Upper lobe of right lung (tissue), 1 donor: ENCODE results near the gene TBC1D2B. TPM values are rescaled to one million over a fixed set of nuclear protein-coding genes. Genes with fewer than 3 reads are reported as not detected.
"Not testable (repeated sequence)": the region's sequence is repeated elsewhere in the genome, so short reads cannot be mapped to it uniquely, and the experiment has no call there.

Source experiments
- ATAC-seq: fragments of 200-7000 bp; cut with Tn5 transposase; one replicate; pipeline ENCODE4 v1.9.1; 2020; ENCODE audit warnings: mild to moderate bottlenecking, moderate library complexity
- DNase-seq: peaks from one replicate; pipeline ENCODE4 v3.0.0-alpha.2; 2020
- H3K27ac ChIP-seq: fragments of 200-600 bp; one replicate; pipeline ENCODE4 v1.8.0; 2022
- H3K27me3 ChIP-seq: fragments of 200-600 bp; one replicate; pipeline ENCODE4 v1.8.0; 2022; ENCODE audit warnings: mild to moderate bottlenecking
- H3K36me3 ChIP-seq: fragments of 200-600 bp; one replicate; pipeline ENCODE4 v1.8.0; 2022
- H3K4me1 ChIP-seq: fragments of 200-600 bp; one replicate; pipeline ENCODE4 v1.8.0; 2022
- H3K4me3 ChIP-seq: fragments of 200-600 bp; one replicate; pipeline ENCODE4 v1.8.0; 2022; ENCODE audit warnings: mild to moderate bottlenecking
- H3K9me3 ChIP-seq: fragments of 200-600 bp; one replicate; pipeline ENCODE4 v1.8.0; 2022
- intact Hi-C: fragments of 100-400 bp; cut with DNase I; formaldehyde crosslinking; loops from one replicate; pipeline ENCODE4 v1.11.0; 2022
- total RNA-seq: library from RNA; stranded (reverse); fragmentation: NEBNext Ultra II Directional; extraction: Animal tissue kit (Norgen Biotek cat#: 25700); gene quantifications from one replicate; pipeline ENCODE4 v1.2.1, GENCODE V29; 2021
- TF ChIP-seq, protein P1 (sequence below): fragments of 200-600 bp; IDR thresholded peaks from one replicate; pipeline ENCODE4 v1.8.0; 2022; ENCODE audit warnings: antibody characterized with exemption
- donor health status: DM: no; HTN: yes; CAD: no; lungs with severe emphysema.

TBC1D2B gene
- total RNA-seq, 1 donor from 2014 or later: 88.7 TPM

DNA sequence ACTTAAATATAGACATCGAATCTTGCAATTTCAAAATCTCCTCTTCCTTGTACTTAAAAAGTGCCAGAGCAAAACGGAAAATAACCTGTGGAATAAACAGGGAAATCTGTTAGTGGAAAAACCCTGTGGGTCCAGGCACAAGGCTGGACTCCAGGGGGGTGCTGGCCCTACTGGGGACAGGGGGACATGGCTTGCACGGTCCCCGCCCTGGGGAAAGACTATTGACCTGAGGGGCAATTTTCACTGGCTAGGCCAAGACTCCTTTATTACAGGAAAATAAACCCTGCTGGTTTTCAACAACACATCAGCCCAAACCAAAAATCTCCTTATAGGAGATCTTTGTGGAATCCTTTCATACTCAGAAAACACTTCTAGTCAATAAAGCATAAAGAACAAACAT, 75.9 kb downstream of the TBC1D2B start:
- intact Hi-C loops: loop anchor here (10.0 kb wide), 1 partner anchor 73 kb away; the partner anchor contains the start of gene TBC1D2B
- H3K4me3 ChIP-seq: no peak overlapping the region
- H3K4me1 ChIP-seq: peaks cover 33% of the 10 kb centered on the region
- H3K36me3 ChIP-seq: peaks cover 95% of the 10 kb centered on the region
- no peaks in the 10 kb centered on the region for H3K9me3 ChIP-seq
- H3K27ac ChIP-seq: no peak overlapping the region
- no peak for DNase-seq
- ATAC-seq: no peak
- no peaks in the 10 kb centered on the region for H3K27me3 ChIP-seq
- TF ChIP-seq, protein P1, sequence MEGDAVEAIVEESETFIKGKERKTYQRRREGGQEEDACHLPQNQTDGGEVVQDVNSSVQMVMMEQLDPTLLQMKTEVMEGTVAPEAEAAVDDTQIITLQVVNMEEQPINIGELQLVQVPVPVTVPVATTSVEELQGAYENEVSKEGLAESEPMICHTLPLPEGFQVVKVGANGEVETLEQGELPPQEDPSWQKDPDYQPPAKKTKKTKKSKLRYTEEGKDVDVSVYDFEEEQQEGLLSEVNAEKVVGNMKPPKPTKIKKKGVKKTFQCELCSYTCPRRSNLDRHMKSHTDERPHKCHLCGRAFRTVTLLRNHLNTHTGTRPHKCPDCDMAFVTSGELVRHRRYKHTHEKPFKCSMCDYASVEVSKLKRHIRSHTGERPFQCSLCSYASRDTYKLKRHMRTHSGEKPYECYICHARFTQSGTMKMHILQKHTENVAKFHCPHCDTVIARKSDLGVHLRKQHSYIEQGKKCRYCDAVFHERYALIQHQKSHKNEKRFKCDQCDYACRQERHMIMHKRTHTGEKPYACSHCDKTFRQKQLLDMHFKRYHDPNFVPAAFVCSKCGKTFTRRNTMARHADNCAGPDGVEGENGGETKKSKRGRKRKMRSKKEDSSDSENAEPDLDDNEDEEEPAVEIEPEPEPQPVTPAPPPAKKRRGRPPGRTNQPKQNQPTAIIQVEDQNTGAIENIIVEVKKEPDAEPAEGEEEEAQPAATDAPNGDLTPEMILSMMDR: no peak

DNA sequence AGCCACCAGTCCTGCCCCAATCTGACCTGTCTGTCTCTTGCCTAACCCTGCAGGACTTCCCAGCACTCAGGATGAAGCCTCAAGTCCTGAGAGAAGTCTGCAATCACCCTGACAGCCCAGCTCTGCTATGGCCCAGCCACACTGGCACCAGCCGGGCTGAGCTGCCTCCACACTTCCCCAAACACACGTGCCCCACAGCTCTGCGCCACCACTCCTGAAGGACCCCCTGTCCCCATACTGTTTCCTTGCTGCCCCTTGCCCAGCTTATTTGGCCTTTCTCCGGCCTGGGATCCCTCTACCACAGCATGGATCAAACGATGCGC, 76.6 kb downstream of the TBC1D2B start:
- H3K4me1 ChIP-seq: peaks cover 25% of the 10 kb centered on the region
- H3K27ac ChIP-seq: peak overlapping the region; percentile 13
- H3K36me3 ChIP-seq: peaks cover 91% of the 10 kb centered on the region
- no peaks in the 10 kb centered on the region for H3K27me3 ChIP-seq
- intact Hi-C loops: loop anchor here (10.0 kb wide), 1 partner anchor 74 kb away; the partner anchor contains the start of gene TBC1D2B
- ATAC-seq (no peak), DNase-seq (no peak)
- H3K9me3 ChIP-seq: no peaks in the 10 kb centered on the region
- no peak overlapping the region for H3K4me3 ChIP-seq
- TF ChIP-seq, protein P1: no peak

DNA sequence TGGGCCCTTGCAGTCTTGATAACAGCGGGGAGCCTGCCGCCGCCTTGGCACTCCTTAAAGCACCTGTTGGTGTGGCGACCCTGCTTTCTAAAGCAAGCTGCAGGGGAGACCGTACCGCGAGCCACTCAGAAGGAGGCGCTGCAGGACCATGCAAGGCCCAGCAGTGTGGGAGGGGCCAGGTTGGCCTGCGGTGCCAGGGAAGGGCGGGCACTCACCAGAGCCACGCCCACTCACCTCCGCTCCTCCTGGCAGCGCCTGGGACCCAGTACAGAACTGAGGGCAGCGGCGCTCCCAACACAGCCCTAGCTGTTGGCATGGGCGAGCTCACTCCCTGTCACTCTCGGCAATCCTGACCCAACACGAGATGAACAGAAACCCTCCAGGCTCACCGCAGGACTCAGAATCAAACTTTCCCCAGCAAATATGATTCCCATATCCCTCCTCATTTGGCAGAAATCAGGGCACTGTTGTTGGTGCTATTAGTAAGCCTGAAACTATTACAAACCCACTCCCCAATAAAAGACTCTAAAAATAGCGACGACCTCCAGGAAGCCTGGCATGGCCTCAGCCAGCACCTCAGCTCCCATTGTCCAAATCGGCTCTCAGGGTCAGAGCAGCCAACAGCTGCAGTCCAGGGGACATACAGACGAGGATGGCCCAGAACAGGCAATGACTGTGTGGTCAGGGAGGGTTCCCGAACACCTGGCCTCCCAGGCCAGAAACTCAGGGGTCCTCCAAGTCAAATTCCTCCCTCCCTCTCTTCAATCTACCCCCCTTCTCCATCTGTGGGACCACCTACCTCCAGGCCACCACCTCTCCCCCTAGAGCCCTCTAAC, 77.2 kb downstream of the TBC1D2B start:
- H3K4me3 ChIP-seq: no peak overlapping the region
- no peaks in the 10 kb centered on the region for H3K27me3 ChIP-seq
- TF ChIP-seq, protein P1: peak; percentile 70
- peak overlapping the region; percentile 13 for H3K27ac ChIP-seq
- peak; percentile 91 for ATAC-seq
- intact Hi-C loops: loop anchor here (10.0 kb wide), 1 partner anchor 74 kb away; the partner anchor contains the start of gene TBC1D2B
- peaks cover 86% of the 10 kb centered on the region for H3K36me3 ChIP-seq
- peaks cover 19% of the 10 kb centered on the region for H3K4me1 ChIP-seq
- DNase-seq: peak; percentile 93
- H3K9me3 ChIP-seq: no peaks in the 10 kb centered on the region

DNA sequence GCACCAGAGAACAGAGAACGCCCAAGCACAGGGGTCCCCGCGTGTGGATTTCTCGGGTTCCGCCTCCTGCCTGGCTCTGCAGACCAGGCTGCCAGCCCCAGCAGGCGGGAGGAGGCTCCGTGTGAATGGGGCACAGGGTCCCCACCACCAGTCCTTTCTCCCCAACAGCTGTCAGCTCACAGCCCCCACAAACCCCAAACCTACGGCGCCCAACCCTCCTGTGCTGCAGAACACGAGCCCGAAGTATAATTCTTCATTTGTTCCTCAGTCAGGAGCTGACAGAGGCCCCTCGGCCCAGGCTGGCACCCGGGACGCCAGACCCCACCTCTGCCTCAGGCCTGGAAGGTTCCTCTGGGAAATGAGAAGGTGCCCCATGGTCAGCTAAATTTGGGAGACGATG, 78.0 kb downstream of the TBC1D2B start:
- TF ChIP-seq, protein P1: no peak
- peaks cover 11% of the 10 kb centered on the region for H3K4me1 ChIP-seq
- no peaks in the 10 kb centered on the region for H3K27me3 ChIP-seq
- no peak for DNase-seq
- intact Hi-C loops: no loop called here
- peaks cover 82% of the 10 kb centered on the region for H3K36me3 ChIP-seq
- no peak overlapping the region for H3K4me3 ChIP-seq
- no peak for ATAC-seq
- no peak overlapping the region for H3K27ac ChIP-seq
- H3K9me3 ChIP-seq: no peaks in the 10 kb centered on the region

DNA sequence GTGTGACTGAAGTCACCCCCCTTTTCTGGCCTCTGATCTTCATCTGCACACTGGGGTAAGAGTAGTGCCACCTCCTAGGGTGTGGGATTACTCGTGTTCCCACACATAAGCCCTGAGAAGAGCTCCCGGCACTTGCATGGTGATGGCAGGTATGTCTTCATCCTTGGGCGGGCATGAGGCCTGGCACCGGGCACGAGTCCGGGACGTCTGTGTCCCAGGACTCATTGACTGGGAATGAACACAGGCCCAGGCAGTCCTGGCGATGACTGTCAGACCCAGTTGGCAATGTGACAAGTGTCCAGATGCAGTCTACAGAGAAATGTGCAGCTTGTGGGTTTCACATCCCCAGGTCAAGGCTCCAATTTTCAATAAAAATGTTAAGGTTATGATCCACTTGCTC, 78.9 kb downstream of the TBC1D2B start:
- intact Hi-C loops: no loop called here
- ATAC-seq (no peak), DNase-seq (no peak)
- Histone ChIP-seq H3K27ac (no peak overlapping the region), H3K4me1 (peaks cover 9% of the 10 kb centered on the region), H3K9me3 (no peaks in the 10 kb centered on the region), H3K4me3 (no peak overlapping the region), H3K27me3 (no peaks in the 10 kb centered on the region), H3K36me3 (peaks cover 73% of the 10 kb centered on the region)
- TF ChIP-seq, protein P1: no peak

DNA sequence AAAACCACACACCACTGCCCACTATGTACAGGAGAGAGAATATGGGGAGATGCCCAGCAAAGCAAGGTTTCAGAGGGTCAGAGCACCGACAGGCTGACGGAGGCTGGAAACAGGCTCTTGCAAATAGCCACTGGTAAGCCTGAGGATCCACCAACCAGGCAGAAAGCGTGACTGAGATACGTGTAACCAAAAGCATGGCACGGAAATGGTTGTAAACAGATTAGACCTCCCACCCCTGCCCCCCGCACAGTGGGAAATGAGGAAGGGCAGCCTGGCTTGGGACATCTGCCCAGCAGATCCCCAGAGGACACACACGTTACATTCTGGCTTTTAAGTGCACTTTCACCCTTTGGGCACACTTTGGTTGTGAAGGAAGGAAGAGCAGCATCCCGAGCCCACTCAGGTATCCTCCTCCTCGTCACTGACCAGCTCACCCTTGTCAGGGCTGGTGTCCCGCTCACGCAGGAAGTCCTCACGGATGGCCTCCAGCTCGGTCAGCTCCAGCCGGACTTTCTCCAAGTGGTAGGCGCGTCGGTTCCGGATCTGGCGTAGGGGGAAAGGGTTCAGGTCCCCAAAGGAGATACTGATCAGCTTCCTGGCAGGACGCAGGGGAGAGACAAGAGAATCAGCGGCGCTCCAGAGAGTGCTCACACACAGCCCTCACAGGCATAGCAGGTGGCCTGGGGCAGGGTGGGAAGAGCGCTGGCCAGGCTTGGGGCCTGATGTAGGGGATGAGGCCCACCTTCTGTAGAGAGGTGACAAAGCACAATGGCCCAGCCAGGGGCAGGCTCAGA, 79.6 kb downstream of the TBC1D2B start:
- H3K27ac ChIP-seq, H3K9me3 ChIP-seq, H3K4me3 ChIP-seq, H3K27me3 ChIP-seq, intact Hi-C loops, DNase-seq, ATAC-seq: not testable (repeated sequence)
- Histone ChIP-seq H3K4me1 (peaks cover 11% of the 10 kb centered on the region), H3K36me3 (peaks cover 67% of the 10 kb centered on the region)

DNA sequence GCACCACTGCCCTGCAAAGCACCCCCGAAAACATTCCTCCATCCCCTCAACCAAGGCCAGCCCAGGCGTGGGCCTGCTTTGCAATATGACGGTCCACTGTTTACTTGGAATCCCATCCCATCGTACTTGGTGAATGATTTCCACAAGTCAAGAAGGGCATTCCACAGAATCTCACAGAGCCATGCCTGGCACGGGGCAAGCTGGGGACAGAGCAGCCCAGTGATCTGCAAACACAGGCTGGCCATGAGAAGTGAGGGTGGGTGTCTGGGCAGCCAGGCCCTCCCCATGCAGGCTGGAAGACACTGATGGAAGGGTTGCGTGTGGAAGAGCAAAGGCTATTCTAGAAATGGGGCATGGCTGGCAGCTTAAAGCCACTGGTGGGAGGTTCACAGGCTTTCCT, 80.3 kb downstream of the TBC1D2B start:
- H3K9me3 ChIP-seq, H3K4me3 ChIP-seq, H3K27me3 ChIP-seq, ATAC-seq, DNase-seq, intact Hi-C loops: not testable (repeated sequence)
- H3K36me3 ChIP-seq: peaks cover 59% of the 10 kb centered on the region
- H3K4me1 ChIP-seq: peaks cover 13% of the 10 kb centered on the region
- H3K27ac ChIP-seq: peak overlapping the region; percentile 36

DNA sequence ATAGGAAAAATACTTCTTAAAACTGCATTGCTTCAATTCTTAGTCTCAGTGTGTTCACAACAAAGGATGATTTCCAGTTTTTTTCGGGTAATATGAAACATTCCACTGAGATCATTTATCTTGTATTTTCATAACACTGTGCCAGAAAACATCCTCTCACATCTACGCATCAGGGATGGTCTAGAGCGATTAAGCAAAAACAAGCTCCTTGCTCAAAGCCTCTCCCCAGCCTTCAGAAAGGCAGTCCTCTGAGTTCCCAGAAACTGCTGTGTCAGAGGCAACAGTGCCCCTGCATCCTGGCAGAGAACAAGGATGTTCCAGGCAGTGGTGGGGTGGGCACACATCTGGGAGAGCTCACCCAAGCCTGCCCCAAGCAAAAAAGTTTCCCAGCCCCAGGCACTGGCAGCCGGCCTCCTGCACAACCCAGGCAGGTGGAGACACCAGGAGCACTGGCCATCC, 80.8 kb downstream of the TBC1D2B start:
- ATAC-seq, H3K27ac ChIP-seq, H3K9me3 ChIP-seq, DNase-seq, H3K4me3 ChIP-seq, intact Hi-C loops, H3K27me3 ChIP-seq: not testable (repeated sequence)
- H3K36me3 ChIP-seq: peaks cover 55% of the 10 kb centered on the region
- H3K4me1 ChIP-seq: peaks cover 18% of the 10 kb centered on the region
